A673 (cell line): ENCODE measurements around the gene LGALS12.

Experiments
- CTCF ChIP-seq: fragments of 300-800, 200-600 bp; sonication (generic); conservative IDR thresholded peaks from 2 replicates; pipeline ENCODE4 v1.5.1; 2017; ENCODE audit warnings: low read depth, mild to moderate bottlenecking, antibody characterized with exemption, low read length, moderate library complexity, mixed read lengths
- EZH2 ChIP-seq: fragments of 200-600 bp; sonication (generic); IDR thresholded peaks from 2 replicates; pipeline ENCODE4 v1.6.1; 2017; ENCODE audit warnings: borderline replicate concordance, low read depth, mild to moderate bottlenecking, mixed read lengths, antibody characterized with exemption, low read length; ENCODE audit not compliant: poor library complexity, severe bottlenecking

GRCh38 chr11:63530021-63530420 is 24.1 kb downstream of the LGALS12 start:
- TF ChIP-seq CTCF (no peak), EZH2 (no peak)
